ENCODE data around the gene CCDC3. TPM values are rescaled to one million over a fixed set of nuclear protein-coding genes. Genes with fewer than 3 reads are reported as not detected.
A peak's percentile ranks its signal among the peaks of the same experiment; 100 is the strongest.

Gene CCDC3
- polyA plus RNA-seq, 1 donor: 8.4 TPM

DNA sequence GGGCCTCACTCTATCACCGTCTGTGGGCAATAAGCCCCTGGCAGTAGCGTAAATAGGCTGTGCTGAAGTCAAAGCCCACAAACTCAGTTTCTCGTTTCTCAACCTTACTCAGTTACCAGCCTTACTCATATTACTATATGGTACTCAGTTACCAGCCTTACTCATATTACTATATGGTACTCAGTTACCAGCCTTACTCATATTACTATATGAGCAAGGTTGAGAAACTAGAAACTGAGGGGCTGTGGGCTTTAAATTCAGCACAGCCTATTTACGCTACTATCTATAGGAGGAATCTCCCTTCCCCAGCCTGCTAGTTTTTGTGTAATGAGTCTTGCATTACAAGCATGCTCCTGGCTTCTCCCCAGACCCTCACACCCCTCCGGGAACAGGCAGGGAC is 35.4 kb downstream of the CCDC3 start:
- no peaks in the 10 kb centered on the region for H3K4me1 ChIP-seq (ENCODE audit: control insufficient read depth, insufficient read depth, low read length)
- no peaks in the 10 kb centered on the region for H3K27me3 ChIP-seq (ENCODE audit: control insufficient read depth, insufficient read depth, low read length)
- WGBS (ENCODE audit: insufficient coverage, low lambda C conversion rate): no CpG with 5 or more reads among the region's 5 CpGs
- no peak overlapping the region for H3K4me3 ChIP-seq (ENCODE audit: low read length)
- peaks cover 9% of the 10 kb centered on the region for H3K9me3 ChIP-seq (ENCODE audit: control insufficient read depth, low read depth, low read length)
- H3K36me3 ChIP-seq (ENCODE audit: control insufficient read depth, insufficient read depth, low read length): no peaks in the 10 kb centered on the region
- H3K27ac ChIP-seq (ENCODE audit: low read length): no peak overlapping the region
- no peak for DNase-seq

- H3K4me3 ChIP-seq (ENCODE audit: low read length): no peak overlapping the region
- 83% methylated on average over 1 of the region's 4 CpGs for whole genome bisulfite sequencing (ENCODE audit: insufficient coverage, low lambda C conversion rate)
- H3K27me3 ChIP-seq (ENCODE audit: control insufficient read depth, insufficient read depth, low read length): no peaks in the 10 kb centered on the region
- H3K4me1 ChIP-seq (ENCODE audit: control insufficient read depth, insufficient read depth, low read length): no peaks in the 10 kb centered on the region
- no peak overlapping the region for H3K27ac ChIP-seq (ENCODE audit: low read length)
- H3K36me3 ChIP-seq (ENCODE audit: control insufficient read depth, insufficient read depth, low read length): no peaks in the 10 kb centered on the region
- H3K9me3 ChIP-seq (ENCODE audit: control insufficient read depth, low read depth, low read length): peaks cover 9% of the 10 kb centered on the region
- DNase-seq: no peak
Measured at GRCh38 chr10:12965571-12965970, 35.9 kb downstream of the CCDC3 start.

- no peak overlapping the region for H3K27ac ChIP-seq (ENCODE audit: low read length)
Measured at GRCh38 chr10:12962556-12962955, 39.0 kb downstream of the CCDC3 start.

DNA sequence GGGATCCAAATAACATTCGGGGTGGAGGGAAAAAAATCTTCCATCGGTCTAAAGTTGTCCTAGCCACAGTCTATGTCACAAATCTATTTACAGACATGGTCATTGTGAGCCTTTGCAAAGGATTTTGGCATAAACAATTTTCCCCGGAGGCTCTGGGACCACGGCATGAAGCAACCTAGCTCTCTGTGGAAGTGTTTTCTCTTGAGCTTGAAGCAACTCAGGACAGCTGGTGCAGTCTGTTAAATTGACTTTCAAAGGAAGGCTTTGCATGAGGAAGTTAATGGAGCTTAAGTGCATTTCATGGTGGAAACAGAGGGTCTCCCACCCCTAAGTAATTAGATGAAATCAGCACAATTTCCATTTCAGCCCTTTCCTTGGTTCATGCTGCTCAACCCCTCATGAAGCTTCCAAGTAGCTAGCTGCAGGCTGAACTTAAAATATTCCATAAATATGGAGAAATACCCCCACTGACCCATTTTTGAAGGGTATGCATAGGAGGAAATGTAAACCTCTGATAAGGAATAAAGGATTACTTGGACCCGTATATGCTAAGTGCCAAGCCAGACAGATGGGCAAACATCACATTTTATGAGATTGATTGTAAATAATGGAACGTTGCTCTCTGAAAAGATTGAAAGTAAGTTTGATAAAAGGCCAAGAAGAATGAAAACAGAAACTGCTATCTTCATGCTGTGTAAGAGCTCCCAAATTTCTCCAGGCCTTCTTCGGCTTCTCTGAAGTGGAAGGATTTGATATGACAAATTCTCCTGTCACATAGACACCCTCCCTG is 39.9 kb downstream of the CCDC3 start:
- no peaks in the 10 kb centered on the region for H3K27me3 ChIP-seq (ENCODE audit: control insufficient read depth, insufficient read depth, low read length)
- WGBS (ENCODE audit: insufficient coverage, low lambda C conversion rate): 59% methylated on average over 4 of the region's 7 CpGs
- H3K27ac ChIP-seq (ENCODE audit: low read length): no peak overlapping the region
- H3K9me3 ChIP-seq (ENCODE audit: control insufficient read depth, low read depth, low read length): no peaks in the 10 kb centered on the region
- no peaks in the 10 kb centered on the region for H3K36me3 ChIP-seq (ENCODE audit: control insufficient read depth, insufficient read depth, low read length)
- no peak for DNase-seq
- H3K4me1 ChIP-seq (ENCODE audit: control insufficient read depth, insufficient read depth, low read length): peaks cover 9% of the 10 kb centered on the region
- no peak overlapping the region for H3K4me3 ChIP-seq (ENCODE audit: low read length)

More at GRCh38 chr10:12962556-12962955, 39.0 kb downstream of the CCDC3 start:
- Histone ChIP-seq H3K36me3 (ENCODE audit: control insufficient read depth, insufficient read depth, low read length) (no peaks in the 10 kb centered on the region), H3K27me3 (ENCODE audit: control insufficient read depth, insufficient read depth, low read length) (no peaks in the 10 kb centered on the region), H3K9me3 (ENCODE audit: control insufficient read depth, low read depth, low read length) (peaks cover 3% of the 10 kb centered on the region), H3K4me3 (ENCODE audit: low read length) (no peak overlapping the region), H3K4me1 (ENCODE audit: control insufficient read depth, insufficient read depth, low read length) (peaks cover 9% of the 10 kb centered on the region)
- no peak for DNase-seq
- WGBS (ENCODE audit: insufficient coverage, low lambda C conversion rate): 93% methylated on average over 2 of the region's 3 CpGs

GRCh38 chr10:12960941-12961340 is 40.6 kb downstream of the CCDC3 start:
- Histone ChIP-seq H3K27ac (ENCODE audit: low read length) (no peak overlapping the region), H3K9me3 (ENCODE audit: control insufficient read depth, low read depth, low read length) (no peaks in the 10 kb centered on the region), H3K36me3 (ENCODE audit: control insufficient read depth, insufficient read depth, low read length) (no peaks in the 10 kb centered on the region), H3K4me3 (ENCODE audit: low read length) (no peak overlapping the region), H3K27me3 (ENCODE audit: control insufficient read depth, insufficient read depth, low read length) (no peaks in the 10 kb centered on the region), H3K4me1 (ENCODE audit: control insufficient read depth, insufficient read depth, low read length) (peaks cover 9% of the 10 kb centered on the region)
- no CpG with 5 or more reads among the region's 8 CpGs for WGBS (ENCODE audit: insufficient coverage, low lambda C conversion rate)
- DNase-seq: no peak

DNA sequence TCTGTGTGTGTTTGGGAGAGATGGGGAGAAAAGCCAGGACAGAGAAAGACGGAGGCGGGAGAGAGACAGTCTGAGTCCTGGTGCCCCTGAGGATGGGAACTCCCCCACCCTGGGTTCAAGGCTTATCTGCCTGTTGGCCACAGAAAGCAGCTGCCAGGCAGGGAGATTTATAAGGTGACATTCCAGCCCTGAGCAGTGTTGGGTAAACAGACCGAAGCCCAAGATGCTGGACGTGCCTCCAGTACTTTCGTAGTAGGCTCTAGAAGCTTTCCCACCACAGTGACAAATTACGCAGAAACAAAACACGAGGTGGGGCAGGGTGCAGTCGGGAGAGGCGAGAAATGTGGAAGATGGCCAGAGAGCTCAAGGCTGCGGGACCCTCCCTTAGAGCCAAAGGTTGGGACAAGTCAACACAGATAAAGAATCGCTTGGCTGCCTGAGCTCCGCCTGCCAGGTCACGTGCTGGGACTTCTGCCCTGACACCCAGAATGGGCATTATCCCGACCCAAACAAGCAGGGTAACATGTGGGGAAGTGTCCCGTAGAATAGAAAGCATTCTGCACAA is 41.1 kb downstream of the CCDC3 start:
- Histone ChIP-seq H3K4me1 (ENCODE audit: control insufficient read depth, insufficient read depth, low read length) (peaks cover 9% of the 10 kb centered on the region), H3K36me3 (ENCODE audit: control insufficient read depth, insufficient read depth, low read length) (no peaks in the 10 kb centered on the region), H3K27ac (ENCODE audit: low read length) (peak overlapping the region; percentile 0), H3K27me3 (ENCODE audit: control insufficient read depth, insufficient read depth, low read length) (no peaks in the 10 kb centered on the region), H3K9me3 (ENCODE audit: control insufficient read depth, low read depth, low read length) (no peaks in the 10 kb centered on the region), H3K4me3 (ENCODE audit: low read length) (no peak overlapping the region)
- peak; percentile 62 to 81 for DNase-seq
- WGBS (ENCODE audit: insufficient coverage, low lambda C conversion rate): no CpG with 5 or more reads among the region's 15 CpGs

- no CpG with 5 or more reads among the region's 5 CpGs for WGBS (ENCODE audit: insufficient coverage, low lambda C conversion rate)
Measured at GRCh38 chr10:12958546-12959110, 42.9 kb downstream of the CCDC3 start.

DNA sequence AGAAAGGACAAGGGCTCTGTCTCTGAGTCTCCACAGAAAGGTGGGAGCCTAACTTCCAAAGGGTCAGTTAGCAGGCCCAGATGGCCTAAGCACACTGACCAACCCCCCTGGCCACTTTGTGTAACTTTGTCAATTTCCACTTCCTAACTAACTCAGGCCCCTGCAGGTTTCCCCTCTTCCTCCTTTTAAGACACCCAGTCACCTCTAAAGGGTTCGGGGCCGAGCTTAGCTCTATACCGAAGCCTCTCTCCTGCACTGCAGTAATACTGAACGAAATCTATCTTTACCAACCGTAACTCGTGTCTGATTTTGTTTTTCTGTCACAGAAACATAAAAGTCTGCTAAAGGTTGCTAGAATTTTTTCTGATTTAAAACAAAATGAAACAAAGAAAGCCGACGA is 44.4 kb downstream of the CCDC3 start:
- Histone ChIP-seq H3K9me3 (ENCODE audit: control insufficient read depth, low read depth, low read length) (no peaks in the 10 kb centered on the region), H3K4me3 (ENCODE audit: low read length) (no peak overlapping the region), H3K36me3 (ENCODE audit: control insufficient read depth, insufficient read depth, low read length) (no peaks in the 10 kb centered on the region), H3K27ac (ENCODE audit: low read length) (no peak overlapping the region), H3K4me1 (ENCODE audit: control insufficient read depth, insufficient read depth, low read length) (peaks cover 9% of the 10 kb centered on the region), H3K27me3 (ENCODE audit: control insufficient read depth, insufficient read depth, low read length) (no peaks in the 10 kb centered on the region)
- no peak for DNase-seq
- 75% methylated on average over 3 of the region's 8 CpGs for WGBS (ENCODE audit: insufficient coverage, low lambda C conversion rate)

More at GRCh38 chr10:12958546-12959110, 42.9 kb downstream of the CCDC3 start:
- H3K36me3 ChIP-seq (ENCODE audit: control insufficient read depth, insufficient read depth, low read length): no peaks in the 10 kb centered on the region
- DNase-seq: no peak
- peaks cover 9% of the 10 kb centered on the region for H3K4me1 ChIP-seq (ENCODE audit: control insufficient read depth, insufficient read depth, low read length)
- H3K27ac ChIP-seq (ENCODE audit: low read length): no peak overlapping the region
- no peaks in the 10 kb centered on the region for H3K27me3 ChIP-seq (ENCODE audit: control insufficient read depth, insufficient read depth, low read length)
- H3K4me3 ChIP-seq (ENCODE audit: low read length): no peak overlapping the region
- H3K9me3 ChIP-seq (ENCODE audit: control insufficient read depth, low read depth, low read length): no peaks in the 10 kb centered on the region

- DNase-seq: no peak
- no CpG with 5 or more reads among the region's 1 CpG for WGBS (ENCODE audit: insufficient coverage, low lambda C conversion rate)
- H3K36me3 ChIP-seq (ENCODE audit: control insufficient read depth, insufficient read depth, low read length): no peaks in the 10 kb centered on the region
- no peaks in the 10 kb centered on the region for H3K27me3 ChIP-seq (ENCODE audit: control insufficient read depth, insufficient read depth, low read length)
- H3K9me3 ChIP-seq (ENCODE audit: control insufficient read depth, low read depth, low read length): no peaks in the 10 kb centered on the region
- peaks cover 9% of the 10 kb centered on the region for H3K4me1 ChIP-seq (ENCODE audit: control insufficient read depth, insufficient read depth, low read length)
- no peak overlapping the region for H3K27ac ChIP-seq (ENCODE audit: low read length)
- no peak overlapping the region for H3K4me3 ChIP-seq (ENCODE audit: low read length)
Measured at GRCh38 chr10:12954866-12955265, 46.6 kb downstream of the CCDC3 start.

- Histone ChIP-seq H3K27me3 (ENCODE audit: control insufficient read depth, insufficient read depth, low read length) (no peaks in the 10 kb centered on the region), H3K4me1 (ENCODE audit: control insufficient read depth, insufficient read depth, low read length) (peaks cover 6% of the 10 kb centered on the region), H3K27ac (ENCODE audit: low read length) (no peak overlapping the region), H3K9me3 (ENCODE audit: control insufficient read depth, low read depth, low read length) (no peaks in the 10 kb centered on the region), H3K4me3 (ENCODE audit: low read length) (no peak overlapping the region), H3K36me3 (ENCODE audit: control insufficient read depth, insufficient read depth, low read length) (no peaks in the 10 kb centered on the region)
- DNase-seq: peak in 1 of 2 donors; percentile 61
- WGBS (ENCODE audit: insufficient coverage, low lambda C conversion rate): 20% methylated on average over 1 of the region's 5 CpGs
Measured at GRCh38 chr10:12950583-12951128, 50.9 kb downstream of the CCDC3 start.

All from large intestine (tissue), 3 donors.